ENCODE results near the gene EVX1. TPM values are rescaled to one million over a fixed set of nuclear protein-coding genes. Genes with fewer than 3 reads are reported as not detected.

EVX1 gene
- total RNA-seq, 1 experiment from 2014 or later: not detected

DNA sequence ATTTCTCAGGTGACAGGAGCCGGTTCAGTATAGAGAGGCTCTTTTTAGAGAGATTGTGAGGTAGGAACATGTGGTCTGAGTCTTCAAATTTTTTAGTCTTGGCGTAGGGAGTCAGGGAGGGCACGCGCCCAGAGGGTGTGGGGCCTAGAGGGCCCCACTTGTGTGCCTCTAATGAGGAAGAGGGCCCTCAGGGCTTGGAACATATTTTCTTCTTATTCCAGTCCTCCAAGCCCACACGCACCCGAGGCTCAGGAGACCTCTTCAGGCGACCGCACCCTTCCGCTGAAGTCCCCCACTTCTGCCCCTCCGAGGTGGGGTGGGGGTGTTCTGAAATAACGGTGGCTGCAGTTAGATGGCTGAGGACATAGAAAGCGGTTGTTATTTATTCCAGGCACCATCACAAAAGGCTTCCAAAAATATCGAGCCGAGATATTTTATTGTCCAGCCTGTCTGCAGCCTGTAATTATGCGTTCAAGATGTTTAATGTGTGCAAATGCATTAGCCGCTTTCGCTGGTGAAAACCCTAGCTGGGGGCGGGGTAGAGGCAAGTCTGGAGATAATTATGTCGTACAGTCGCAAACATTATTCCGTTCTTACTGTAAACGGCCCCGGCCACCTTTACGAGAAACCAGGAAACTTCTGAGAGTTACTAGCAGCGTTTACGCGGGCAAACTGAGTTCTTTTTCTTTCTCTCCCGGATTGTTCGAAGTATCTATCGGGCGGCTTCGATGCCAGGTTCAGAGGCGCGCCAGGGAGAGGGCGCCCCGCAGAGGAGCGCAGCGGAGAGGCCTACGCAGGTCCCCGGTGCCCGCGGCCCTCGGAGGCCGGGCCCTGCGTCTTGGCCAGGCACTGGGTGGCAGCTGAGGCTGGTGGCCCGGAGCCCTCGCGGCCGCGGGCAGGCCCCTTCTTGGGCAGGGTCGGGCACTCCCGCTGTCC is 29.8 kb upstream of the EVX1 start:
- Histone ChIP-seq H3K4me3 (ENCODE audit: low read depth, low read length) (no peak overlapping the region), H3K27me3 (replicated peaks; ENCODE audit: control insufficient read depth, insufficient read depth, low read length) (no peaks in the 10 kb centered on the region), H3K9me3 (no peaks in the 10 kb centered on the region), H3K4me1 (peaks cover 22% of the 10 kb centered on the region), H3K36me3 (ENCODE audit: control insufficient read depth, insufficient read depth, low read length) (no peaks in the 10 kb centered on the region)
- TF ChIP-seq, protein P1, sequence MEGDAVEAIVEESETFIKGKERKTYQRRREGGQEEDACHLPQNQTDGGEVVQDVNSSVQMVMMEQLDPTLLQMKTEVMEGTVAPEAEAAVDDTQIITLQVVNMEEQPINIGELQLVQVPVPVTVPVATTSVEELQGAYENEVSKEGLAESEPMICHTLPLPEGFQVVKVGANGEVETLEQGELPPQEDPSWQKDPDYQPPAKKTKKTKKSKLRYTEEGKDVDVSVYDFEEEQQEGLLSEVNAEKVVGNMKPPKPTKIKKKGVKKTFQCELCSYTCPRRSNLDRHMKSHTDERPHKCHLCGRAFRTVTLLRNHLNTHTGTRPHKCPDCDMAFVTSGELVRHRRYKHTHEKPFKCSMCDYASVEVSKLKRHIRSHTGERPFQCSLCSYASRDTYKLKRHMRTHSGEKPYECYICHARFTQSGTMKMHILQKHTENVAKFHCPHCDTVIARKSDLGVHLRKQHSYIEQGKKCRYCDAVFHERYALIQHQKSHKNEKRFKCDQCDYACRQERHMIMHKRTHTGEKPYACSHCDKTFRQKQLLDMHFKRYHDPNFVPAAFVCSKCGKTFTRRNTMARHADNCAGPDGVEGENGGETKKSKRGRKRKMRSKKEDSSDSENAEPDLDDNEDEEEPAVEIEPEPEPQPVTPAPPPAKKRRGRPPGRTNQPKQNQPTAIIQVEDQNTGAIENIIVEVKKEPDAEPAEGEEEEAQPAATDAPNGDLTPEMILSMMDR (IDR thresholded peaks at IDR 0.05; ENCODE audit: insufficient read depth in 1 of 2, low read depth in 1 of 2, low read length in 1 of 2, severe bottlenecking in 1 of 2, unreplicated experiment in 1 of 2): no peak
- ChIA-PET POLR2A (no interaction called here), CTCF (no interaction called here)
- Mint-ChIP-seq H3K4me3 (ENCODE audit: unreplicated experiment) (no peak overlapping the region), H3K27me3 (ENCODE audit: insufficient read depth, unreplicated experiment) (no peaks in the 10 kb centered on the region), H3K9me3 (ENCODE audit: unreplicated experiment) (no peaks in the 10 kb centered on the region), H3K27ac (ENCODE audit: unreplicated experiment) (no peak overlapping the region), H3K36me3 (ENCODE audit: insufficient read depth, unreplicated experiment) (no peaks in the 10 kb centered on the region), H3K4me1 (ENCODE audit: low read depth, unreplicated experiment) (peaks cover 30% of the 10 kb centered on the region)
- no TSS peak for BruUV-seq (replicated peaks)
- intact Hi-C loops (cut with micrococcal nuclease; ENCODE audit: unreplicated experiment): no loop called here
- no peak for DNase-seq

DNA sequence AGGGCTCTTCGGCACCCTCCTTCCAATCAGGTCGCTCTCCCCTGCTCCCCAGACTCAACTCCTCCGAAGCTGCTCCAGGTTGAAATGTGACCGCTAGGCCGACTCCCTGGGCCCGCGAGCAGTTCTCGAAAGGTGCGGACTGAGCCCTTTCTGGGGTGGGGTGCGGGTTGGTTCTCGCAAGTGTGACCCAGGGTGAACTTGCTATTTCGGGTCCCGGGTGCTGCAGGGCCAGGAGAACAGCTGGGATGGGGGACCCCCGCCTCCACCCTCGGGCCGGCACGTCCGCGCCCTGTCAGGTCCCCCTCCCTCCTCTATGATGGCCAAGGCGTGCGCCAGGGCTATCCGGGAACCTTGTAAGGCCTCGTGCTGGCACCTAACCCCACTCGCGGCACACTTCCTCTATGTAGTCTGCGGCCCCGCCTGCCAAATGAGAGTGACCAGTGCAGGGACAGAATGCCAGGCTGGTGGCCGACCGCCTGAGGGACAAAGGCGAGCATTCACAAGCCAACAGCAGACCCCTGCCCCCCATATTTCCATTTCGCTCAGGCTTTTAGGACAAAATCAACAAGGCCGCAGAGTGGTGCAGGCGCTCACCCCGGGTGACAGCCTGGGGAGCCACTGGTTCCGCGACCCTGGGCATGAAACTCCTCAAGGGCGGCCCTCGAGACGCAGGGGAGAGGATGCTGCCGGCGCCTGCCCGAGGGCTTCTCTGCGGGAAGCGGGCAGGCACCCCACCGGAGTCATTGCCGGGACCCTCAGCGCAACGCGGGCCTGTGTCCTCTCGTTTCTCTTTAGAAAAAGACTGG is 29.0 kb upstream of the EVX1 start:
- ChIA-PET CTCF (no interaction called here), POLR2A (no interaction called here)
- no peak overlapping the region for H3K27ac Mint-ChIP-seq (ENCODE audit: unreplicated experiment)
- peaks cover 24% of the 10 kb centered on the region for H3K4me1 Mint-ChIP-seq (ENCODE audit: low read depth, unreplicated experiment)
- TF ChIP-seq, protein P1 (IDR thresholded peaks at IDR 0.05; ENCODE audit: insufficient read depth in 1 of 2, low read depth in 1 of 2, low read length in 1 of 2, severe bottlenecking in 1 of 2, unreplicated experiment in 1 of 2): no peak
- no peaks in the 10 kb centered on the region for H3K36me3 Mint-ChIP-seq (ENCODE audit: insufficient read depth, unreplicated experiment)
- no peaks in the 10 kb centered on the region for H3K9me3 ChIP-seq
- H3K4me1 ChIP-seq: peaks cover 22% of the 10 kb centered on the region
- no peak overlapping the region for H3K4me3 Mint-ChIP-seq (ENCODE audit: unreplicated experiment)
- no peaks in the 10 kb centered on the region for H3K27me3 Mint-ChIP-seq (ENCODE audit: insufficient read depth, unreplicated experiment)
- BruUV-seq (replicated peaks): no TSS peak
- intact Hi-C loops (cut with micrococcal nuclease; ENCODE audit: unreplicated experiment): no loop called here
- no peak overlapping the region for H3K4me3 ChIP-seq (ENCODE audit: low read depth, low read length)
- H3K9me3 Mint-ChIP-seq (ENCODE audit: unreplicated experiment): no peaks in the 10 kb centered on the region
- no peak for DNase-seq
- H3K36me3 ChIP-seq (ENCODE audit: control insufficient read depth, insufficient read depth, low read length): no peaks in the 10 kb centered on the region
- H3K27me3 ChIP-seq (replicated peaks; ENCODE audit: control insufficient read depth, insufficient read depth, low read length): no peaks in the 10 kb centered on the region

DNA sequence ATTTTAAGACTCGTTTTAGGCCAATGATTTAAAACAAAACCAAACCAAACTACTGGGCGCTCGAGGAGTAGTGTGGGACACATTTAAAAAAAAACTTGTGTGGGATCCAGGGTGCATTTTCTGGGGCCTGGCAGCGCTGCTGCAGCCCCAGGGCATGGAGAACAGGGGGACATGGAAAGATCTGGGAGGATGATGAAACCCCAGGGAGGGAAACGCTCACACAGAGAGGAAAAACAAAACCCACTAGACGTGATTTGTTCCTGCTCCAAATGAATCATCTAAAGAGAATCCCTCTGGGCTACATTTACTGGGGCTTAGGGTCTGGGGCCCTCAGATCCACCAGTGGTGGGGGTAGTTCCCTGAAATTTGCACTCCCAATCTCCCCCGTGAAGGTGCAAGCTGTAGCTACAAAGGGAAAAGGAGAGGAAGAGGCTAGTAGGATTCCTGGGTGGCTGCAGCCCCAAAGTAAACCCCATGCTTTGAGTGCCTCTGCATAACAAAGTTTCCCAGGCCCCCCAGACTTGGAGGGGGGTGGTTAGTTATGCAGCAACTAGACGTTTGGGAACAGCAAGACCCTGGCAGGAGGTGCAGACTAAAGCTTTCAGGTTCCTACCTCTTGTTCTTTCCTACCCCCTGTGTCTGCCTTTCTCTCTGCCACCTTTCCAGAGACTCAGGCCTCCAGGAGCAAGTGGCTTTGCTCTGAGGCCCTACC is 28.2 kb upstream of the EVX1 start:
- no peak for DNase-seq
- intact Hi-C loops (cut with micrococcal nuclease; ENCODE audit: unreplicated experiment): no loop called here
- Mint-ChIP-seq H3K27me3 (ENCODE audit: insufficient read depth, unreplicated experiment) (no peaks in the 10 kb centered on the region), H3K4me3 (ENCODE audit: unreplicated experiment) (no peak overlapping the region), H3K27ac (ENCODE audit: unreplicated experiment) (no peak overlapping the region), H3K4me1 (ENCODE audit: low read depth, unreplicated experiment) (peaks cover 23% of the 10 kb centered on the region), H3K36me3 (ENCODE audit: insufficient read depth, unreplicated experiment) (no peaks in the 10 kb centered on the region), H3K9me3 (ENCODE audit: unreplicated experiment) (no peaks in the 10 kb centered on the region)
- POLR2A ChIA-PET: no interaction called here
- CTCF ChIA-PET: no interaction called here
- H3K36me3 ChIP-seq (ENCODE audit: control insufficient read depth, insufficient read depth, low read length): no peaks in the 10 kb centered on the region
- no peak overlapping the region for H3K4me3 ChIP-seq (ENCODE audit: low read depth, low read length)
- TF ChIP-seq, protein P1 (IDR thresholded peaks at IDR 0.05; ENCODE audit: insufficient read depth in 1 of 2, low read depth in 1 of 2, low read length in 1 of 2, severe bottlenecking in 1 of 2, unreplicated experiment in 1 of 2): no peak
- no TSS peak for BruUV-seq (replicated peaks)
- peaks cover 22% of the 10 kb centered on the region for H3K4me1 ChIP-seq
- H3K9me3 ChIP-seq: no peaks in the 10 kb centered on the region
- H3K27me3 ChIP-seq (replicated peaks; ENCODE audit: control insufficient read depth, insufficient read depth, low read length): no peaks in the 10 kb centered on the region

Measured in Caco-2 (cell line).